ENCODE results near the gene BRD3.

Gene BRD3

GRCh38 chr9:134049772-134050588 is 17.8 kb downstream of the BRD3 start:
- H3K4me3 ChIP-seq (ENCODE audit: low read depth, low read length), result no peak overlapping the region
- in situ Hi-C loops (cut with HindIII; ENCODE audit: low sequenced_read_pairs), result no loop called here
- DNase-seq (ENCODE audit: low read depth), result no peak
- no peak for TF ChIP-seq CTCF (IDR thresholded peaks at IDR 0.05; ENCODE audit: low read depth, low read length, missing control alignments)

GRCh38 chr9:134049236-134049635 is 18.6 kb downstream of the BRD3 start:
- no peak for TF ChIP-seq CTCF (IDR thresholded peaks at IDR 0.05; ENCODE audit: low read depth, low read length, missing control alignments)
- DNase-seq (ENCODE audit: low read depth), result no peak
- in situ Hi-C loops (cut with HindIII; ENCODE audit: low sequenced_read_pairs), result no loop called here
- no peak overlapping the region for H3K4me3 ChIP-seq (ENCODE audit: low read depth, low read length)

GRCh38 chr9:134048582-134048968 is 19.3 kb downstream of the BRD3 start:
- DNase-seq (ENCODE audit: low read depth), result no peak
- in situ Hi-C loops (cut with HindIII; ENCODE audit: low sequenced_read_pairs), result no loop called here
- TF ChIP-seq CTCF (IDR thresholded peaks at IDR 0.05; ENCODE audit: low read depth, low read length, missing control alignments), result no peak
- no peak overlapping the region for H3K4me3 ChIP-seq (ENCODE audit: low read depth, low read length)

GRCh38 chr9:134047868-134048581 is 19.8 kb downstream of the BRD3 start:
- in situ Hi-C loops (cut with HindIII; ENCODE audit: low sequenced_read_pairs), result no loop called here

GRCh38 chr9:134046894-134047681 is 20.7 kb downstream of the BRD3 start:
- in situ Hi-C loops (cut with HindIII; ENCODE audit: low sequenced_read_pairs), result no loop called here

More at GRCh38 chr9:134047868-134048581, 19.8 kb downstream of the BRD3 start:
- no peak for DNase-seq (ENCODE audit: low read depth)
- TF ChIP-seq CTCF (IDR thresholded peaks at IDR 0.05; ENCODE audit: low read depth, low read length, missing control alignments), result no peak
- no peak overlapping the region for H3K4me3 ChIP-seq (ENCODE audit: low read depth, low read length)

More at GRCh38 chr9:134046894-134047681, 20.7 kb downstream of the BRD3 start:
- no peak overlapping the region for H3K4me3 ChIP-seq (ENCODE audit: low read depth, low read length)
- TF ChIP-seq CTCF (IDR thresholded peaks at IDR 0.05; ENCODE audit: low read depth, low read length, missing control alignments), result no peak
- no peak for DNase-seq (ENCODE audit: low read depth)

Data from astrocyte of the cerebellum (primary cell).